ENCODE data around the gene SLC43A1.

SLC43A1 gene

GRCh38 chr11:57477507-57478189 is 37.9 kb downstream of the SLC43A1 start:
- ATAC-seq = no peak
- TF ChIP-seq GLIS3 (CRISPR knock-in tag; IDR thresholded peaks at IDR 0.05) = no peak

GRCh38 chr11:57476757-57477506 is 38.6 kb downstream of the SLC43A1 start:
- no peak for TF ChIP-seq PATZ1 (CRISPR knock-in tag; IDR thresholded peaks at IDR 0.05; ENCODE audit: borderline replicate concordance)
- no peak for TF ChIP-seq ISL1 (CRISPR knock-in tag; IDR thresholded peaks at IDR 0.05)
- TF ChIP-seq ZFP3 (CRISPR knock-in tag; IDR thresholded peaks at IDR 0.05) = no peak
- TF ChIP-seq CSDC2 (CRISPR knock-in tag; IDR thresholded peaks at IDR 0.05) = no peak
- no peak for TF ChIP-seq ZNF8 (CRISPR knock-in tag; IDR thresholded peaks at IDR 0.05)
- no peak for TF ChIP-seq PPARA (CRISPR knock-in tag; IDR thresholded peaks at IDR 0.05; ENCODE audit: borderline replicate concordance)
- no peak for TF ChIP-seq TSHZ2 (CRISPR knock-in tag; IDR thresholded peaks at IDR 0.05)
- no peak for TF ChIP-seq ZNF565 (CRISPR knock-in tag; conservative IDR thresholded peaks at IDR 0.05; ENCODE audit: low read depth)
- no peak for TF ChIP-seq GLIS3 (CRISPR knock-in tag; IDR thresholded peaks at IDR 0.05)
- no peak for TF ChIP-seq SNAI2 (CRISPR knock-in tag; IDR thresholded peaks at IDR 0.05)
- no peak for TF ChIP-seq ESRRG (CRISPR knock-in tag; IDR thresholded peaks at IDR 0.05)
- no peak for TF ChIP-seq OSR1 (CRISPR knock-in tag; IDR thresholded peaks at IDR 0.05)
- TF ChIP-seq, protein P1, sequence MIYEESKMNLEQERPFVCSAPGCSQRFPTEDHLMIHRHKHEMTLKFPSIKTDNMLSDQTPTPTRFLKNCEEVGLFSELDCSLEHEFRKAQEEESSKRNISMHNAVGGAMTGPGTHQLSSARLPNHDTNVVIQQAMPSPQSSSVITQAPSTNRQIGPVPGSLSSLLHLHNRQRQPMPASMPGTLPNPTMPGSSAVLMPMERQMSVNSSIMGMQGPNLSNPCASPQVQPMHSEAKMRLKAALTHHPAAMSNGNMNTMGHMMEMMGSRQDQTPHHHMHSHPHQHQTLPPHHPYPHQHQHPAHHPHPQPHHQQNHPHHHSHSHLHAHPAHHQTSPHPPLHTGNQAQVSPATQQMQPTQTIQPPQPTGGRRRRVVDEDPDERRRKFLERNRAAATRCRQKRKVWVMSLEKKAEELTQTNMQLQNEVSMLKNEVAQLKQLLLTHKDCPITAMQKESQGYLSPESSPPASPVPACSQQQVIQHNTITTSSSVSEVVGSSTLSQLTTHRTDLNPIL (CRISPR knock-in tag; IDR thresholded peaks at IDR 0.05; ENCODE audit: low read depth) = no peak
- no peak for TF ChIP-seq ARNTL (CRISPR knock-in tag; IDR thresholded peaks at IDR 0.05; ENCODE audit: borderline replicate concordance, low read depth)
- no peak for TF ChIP-seq TCF4 (CRISPR knock-in tag; IDR thresholded peaks at IDR 0.05; ENCODE audit: borderline replicate concordance)
- TF ChIP-seq, protein P2, sequence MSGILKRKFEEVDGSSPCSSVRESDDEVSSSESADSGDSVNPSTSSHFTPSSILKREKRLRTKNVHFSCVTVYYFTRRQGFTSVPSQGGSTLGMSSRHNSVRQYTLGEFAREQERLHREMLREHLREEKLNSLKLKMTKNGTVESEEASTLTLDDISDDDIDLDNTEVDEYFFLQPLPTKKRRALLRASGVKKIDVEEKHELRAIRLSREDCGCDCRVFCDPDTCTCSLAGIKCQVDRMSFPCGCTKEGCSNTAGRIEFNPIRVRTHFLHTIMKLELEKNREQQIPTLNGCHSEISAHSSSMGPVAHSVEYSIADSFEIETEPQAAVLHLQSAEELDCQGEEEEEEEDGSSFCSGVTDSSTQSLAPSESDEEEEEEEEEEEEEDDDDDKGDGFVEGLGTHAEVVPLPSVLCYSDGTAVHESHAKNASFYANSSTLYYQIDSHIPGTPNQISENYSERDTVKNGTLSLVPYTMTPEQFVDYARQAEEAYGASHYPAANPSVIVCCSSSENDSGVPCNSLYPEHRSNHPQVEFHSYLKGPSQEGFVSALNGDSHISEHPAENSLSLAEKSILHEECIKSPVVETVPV (CRISPR knock-in tag; IDR thresholded peaks at IDR 0.05) = no peak
- no peak for TF ChIP-seq ZC3H10 (CRISPR knock-in tag; IDR thresholded peaks at IDR 0.05)
- TF ChIP-seq, protein P3, sequence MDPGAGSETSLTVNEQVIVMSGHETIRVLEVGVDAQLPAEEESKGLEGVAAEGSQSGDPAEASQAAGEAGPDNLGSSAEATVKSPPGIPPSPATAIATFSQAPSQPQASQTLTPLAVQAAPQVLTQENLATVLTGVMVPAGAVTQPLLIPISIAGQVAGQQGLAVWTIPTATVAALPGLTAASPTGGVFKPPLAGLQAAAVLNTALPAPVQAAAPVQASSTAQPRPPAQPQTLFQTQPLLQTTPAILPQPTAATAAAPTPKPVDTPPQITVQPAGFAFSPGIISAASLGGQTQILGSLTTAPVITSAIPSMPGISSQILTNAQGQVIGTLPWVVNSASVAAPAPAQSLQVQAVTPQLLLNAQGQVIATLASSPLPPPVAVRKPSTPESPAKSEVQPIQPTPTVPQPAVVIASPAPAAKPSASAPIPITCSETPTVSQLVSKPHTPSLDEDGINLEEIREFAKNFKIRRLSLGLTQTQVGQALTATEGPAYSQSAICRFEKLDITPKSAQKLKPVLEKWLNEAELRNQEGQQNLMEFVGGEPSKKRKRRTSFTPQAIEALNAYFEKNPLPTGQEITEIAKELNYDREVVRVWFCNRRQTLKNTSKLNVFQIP (CRISPR knock-in tag; IDR thresholded peaks at IDR 0.05; ENCODE audit: borderline replicate concordance, low read depth) = no peak
- TF ChIP-seq TOX (CRISPR knock-in tag; IDR thresholded peaks at IDR 0.05; ENCODE audit: borderline replicate concordance) = no peak
- peak; percentile 72 for ATAC-seq
